Heart left ventricle (tissue), 16 donors: ENCODE results near the gene GMPR. TPM values are rescaled to one million over a fixed set of nuclear protein-coding genes. Genes with fewer than 3 reads are reported as not detected.
A peak's percentile ranks its signal among the peaks of the same experiment; 100 is the strongest.

Experiments used
- ATAC-seq, 4 donors: fragments of 200-7000 bp; cut with Tn5 transposase; one replicate each; pipeline ENCODE4 v1.9.1; 2020 to 2022; ENCODE audit warnings: moderate library complexity in 4 of 4, mild to moderate bottlenecking in 3 of 4, moderate number of reproducible peaks in 1 of 4
- DNase-seq, 5 donors: peaks; one replicate each; pipeline ENCODE4 v3.0.0-alpha.2; 2020
- H3K27ac ChIP-seq, 12 donors: fragments of 200-600 bp; sonication (generic) in 4 of 12; one replicate each; pipeline versions ENCODE4 v1.5.0 to v1.8.0; 2016 to 2022; ENCODE audit warnings: mild to moderate bottlenecking in 2 of 12
- H3K27me3 ChIP-seq, 9 donors: fragments of 200-600 bp; sonication (generic) in 2 of 9; one replicate each; pipeline versions ENCODE4 v1.5.1 to v1.8.0; 2016 to 2022; ENCODE audit warnings: mild to moderate bottlenecking in 3 of 9
- H3K36me3 ChIP-seq, 9 donors: fragments of 200-600 bp; sonication (generic) in 2 of 9; one replicate each; pipeline versions ENCODE4 v1.5.0 to v1.8.0; 2018 to 2022; ENCODE audit warnings: mild to moderate bottlenecking in 2 of 9
- H3K4me1 ChIP-seq, 12 donors: fragments of 200-600 bp; sonication (generic) in 4 of 12; one replicate each; pipeline versions ENCODE4 v1.5.0 to v1.8.0; 2016 to 2022; ENCODE audit warnings: mild to moderate bottlenecking in 3 of 12
- H3K4me3 ChIP-seq, 12 donors: fragments of 200-600 bp; sonication (generic) in 4 of 12; one replicate each; pipeline versions ENCODE4 v1.5.0 to v1.8.0; 2017 to 2022; ENCODE audit warnings: mild to moderate bottlenecking in 9 of 12, moderate library complexity in 4 of 12
- H3K9me3 ChIP-seq, 12 donors: fragments of 200-600 bp; sonication (generic) in 4 of 12; one replicate each; pipeline versions ENCODE4 v1.5.0 to v1.8.0; 2016 to 2022; ENCODE audit warnings: mild to moderate bottlenecking in 1 of 12
- CTCF ChIP-seq, 12 donors: fragments of 200-600 bp; sonication (generic) in 4 of 12; IDR thresholded peaks; one replicate each; pipeline versions ENCODE4 v1.5.0 to v1.8.0; 2018 to 2022; ENCODE audit warnings: antibody characterized with exemption in 12 of 12, mild to moderate bottlenecking in 5 of 12
- POLR2A ChIP-seq, 2 donors: fragments of 450-650 bp; IDR thresholded peaks; one replicate each; pipeline ENCODE4 v1.6.1; 2017; ENCODE audit warnings: antibody characterized with exemption in 2 of 2, mild to moderate bottlenecking in 2 of 2, moderate library complexity in 2 of 2
- WGBS, 4 donors: extraction: QIAGEN DNeasy Blood & Tissue Kit in 2 of 4; methylation state at CpG; one replicate each; pipeline versions ENCODE4 v1.1.5 to v1.1.7; 2013 to 2018; 5-methylcytosine and 5-hydroxymethylcytosine counted together
- intact Hi-C, 10 donors: fragments of 100-400 bp; cut with DNase I; formaldehyde crosslinking; loops; one replicate each; pipeline versions ENCODE4 v1.11.1 to v1.14.2; 2022
- long read RNA-seq, 3 donors: library from polyadenylated mRNA; unstranded; transcript quantifications; one replicate each; pipeline ENCODE4 v2.0.0, GENCODE V29; 2020 to 2021
- polyA plus RNA-seq, 2 donors: library from polyadenylated mRNA; stranded (reverse); fragments of 200-250 nt; gene quantifications; one replicate each; pipeline ENCODE4 v1.2.3, GENCODE V29; 2013
- total RNA-seq, 9 donors: library from RNA; depleted of rRNA in 2 of 9; stranded (reverse); fragments of >200 nt in 2 of 9; fragmentation: NEBNext Ultra II Directional in 3 of 9; extraction: Animal tissue kit (Norgen Biotek cat#: 25700) in 3 of 9; gene quantifications; one replicate each; pipeline versions ENCODE4 v1.1.0 to v1.2.4, GENCODE V29; 2016 to 2023
- donor health status: ischemic (EF 13 %, LVEDD 7.1; RV severe dilation, severe dysfunction).
- donor health status: healthy with polysubstance abuse.
- donor health status: DM: no; HTN: yes; CAD: no.
- donor health status: DM: no; HTN: no; CAD: no.
- donor health status: ischemic (EF 25% LVEDD 6.9; RV normal size, moderate dysfunction).
- donor health status: ischemic (EF 25% LVEDD 5.7; RV mildly dilated, moderate dysfunction).
- donor health status: healthy.
- donor health status: DM: yes; HTN: yes; CAD: no.
- donor health status: ischemic (EF 35%, LVEDD 5.7; RV mildly dilated, moderate dysfunction).
- donor health status: nonischemic (EF 11% LVEDD 7.7; RV severe dilation, severe dysfunction).
- donor health status: DM: yes; HTN: yes; CAD: no.
- donor health status: PGD.
- donor health status: ischemic (EF 29% LVEDD 5.4; RV normal size, mild dysfunction).
- donor health status: nonischemic (EF 23%, LVEDD 6.1; RV moderate dilation, normal function).

Gene GMPR
- total RNA-seq (100 to 1,000 TPM in 5 of 9 donors, 10 to 100 TPM in 4; 67.8 to 160 (median 115) TPM), polyA plus RNA-seq (100 to 1,000 TPM; 140 to 294 TPM)
- long read RNA-seq, donor 1, transcript GMPR-201 (9 exons, 1,515 nt) = major isoform, 174 of 203 reads
- long read RNA-seq, donor 1, partial matches to known transcripts = 13 of 203 reads
- long read RNA-seq, donor 1, other reads (novel, unspliced or antisense) = 14 of 203 reads
- long read RNA-seq, donor 2, transcript GMPR-201 (9 exons, 1,515 nt) = major isoform, 145 of 186 reads
- long read RNA-seq, donor 2, partial matches to known transcripts = 9 of 186 reads
- long read RNA-seq, donor 2, other reads (novel, unspliced or antisense) = 31 of 186 reads
- long read RNA-seq, donor 3, transcript GMPR-201 (9 exons, 1,515 nt) = major isoform, 114 of 132 reads
- long read RNA-seq, donor 3, partial matches to known transcripts = 3 of 132 reads
- long read RNA-seq, donor 3, other reads (novel, unspliced or antisense) = 15 of 132 reads

GRCh38 chr6:16238057-16238962 lies at the start of gene GMPR:
GMPR (plus strand) TSS chr6:16238587; CDS start chr6:16238694, 107 bp downstream.
- ATAC-seq (peak; percentile 53 to 84 (median 80)), DNase-seq (peak; percentile 82 to 91 (median 88))
- Histone ChIP-seq H3K4me3 (peak within 1 kb of the TSS; percentile 50 to 88 (median 76)), H3K27ac (peak within 1 kb of the TSS; percentile 59 to 92 (median 86)), H3K4me1 (peaks cover 0 to 62% (median 28%) of the 10 kb centered on the region in 12 donors), H3K36me3 (no peaks in the 10 kb centered on the region), H3K9me3 (no peaks in the 10 kb centered on the region), H3K27me3 (no peaks in the 10 kb centered on the region)
- peak in 1 of 2 donors; percentile 58 for TF ChIP-seq POLR2A (IDR thresholded peaks at IDR 0.05)
- peak in 4 of 12 donors; percentile 12 to 27 (median 20) for TF ChIP-seq CTCF (IDR thresholded peaks at IDR 0.05)
- intact Hi-C loops = loop anchor here in 6 of 10 donors (2.0 to 10.0 kb wide), 8 partner anchors 38 to 529 kb away; partner anchors contain the start of gene ATXN1 (in 1 of the 6)
- WGBS, 4 donors = 5 to 8% (median 6%) methylated on average over 33 to 84 of the region's 84 CpGs

- no peak for TF ChIP-seq CTCF (IDR thresholded peaks at IDR 0.05)
- no peak for TF ChIP-seq POLR2A (IDR thresholded peaks at IDR 0.05)
- intact Hi-C loops = no loop called here
- ATAC-seq (no peak), DNase-seq (no peak)
- Histone ChIP-seq H3K27ac (no peak overlapping the region), H3K27me3 (peaks cover 0 to 12% (median 0%) of the 10 kb centered on the region in 9 donors), H3K9me3 (no peaks in the 10 kb centered on the region), H3K4me3 (no peak overlapping the region), H3K4me1 (peaks cover 0 to 6% (median 0%) of the 10 kb centered on the region in 12 donors), H3K36me3 (no peaks in the 10 kb centered on the region)
- 75 to 85% (median 80%) methylated on average over 1 of the region's 1 CpG for WGBS, 4 donors
Observed at GRCh38 chr6:16190214-16190613, 48.2 kb upstream of the GMPR start.

GRCh38 chr6:16196260-16196983 lies 42.0 kb upstream of the GMPR start:
- intact Hi-C loops = no loop called here
- no peaks in the 10 kb centered on the region for H3K9me3 ChIP-seq
- TF ChIP-seq CTCF (IDR thresholded peaks at IDR 0.05) (no peak), POLR2A (IDR thresholded peaks at IDR 0.05) (no peak)
- ATAC-seq (no peak), DNase-seq (no peak)
- no peak overlapping the region for H3K27ac ChIP-seq
- no peak overlapping the region for H3K4me3 ChIP-seq
- H3K36me3 ChIP-seq = no peaks in the 10 kb centered on the region
- WGBS, 4 donors = 83 to 93% (median 88%) methylated on average over 14 of the region's 14 CpGs
- H3K4me1 ChIP-seq = peaks cover 0 to 5% (median 0%) of the 10 kb centered on the region in 12 donors
- H3K27me3 ChIP-seq = peaks cover 0 to 12% (median 0%) of the 10 kb centered on the region in 9 donors
